NCI-H187 (cell line): ENCODE results near the gene RASA2.
"Not testable (repeated sequence)": the region's sequence is repeated elsewhere in the genome, so short reads cannot be mapped to it uniquely, and the experiment has no call there.

Source experiments
- DNase-seq, 2 experiments: peaks; one replicate each; lab custom pipeline; 2025; lab: John Stamatoyannopoulos, UW

Gene RASA2

DNA sequence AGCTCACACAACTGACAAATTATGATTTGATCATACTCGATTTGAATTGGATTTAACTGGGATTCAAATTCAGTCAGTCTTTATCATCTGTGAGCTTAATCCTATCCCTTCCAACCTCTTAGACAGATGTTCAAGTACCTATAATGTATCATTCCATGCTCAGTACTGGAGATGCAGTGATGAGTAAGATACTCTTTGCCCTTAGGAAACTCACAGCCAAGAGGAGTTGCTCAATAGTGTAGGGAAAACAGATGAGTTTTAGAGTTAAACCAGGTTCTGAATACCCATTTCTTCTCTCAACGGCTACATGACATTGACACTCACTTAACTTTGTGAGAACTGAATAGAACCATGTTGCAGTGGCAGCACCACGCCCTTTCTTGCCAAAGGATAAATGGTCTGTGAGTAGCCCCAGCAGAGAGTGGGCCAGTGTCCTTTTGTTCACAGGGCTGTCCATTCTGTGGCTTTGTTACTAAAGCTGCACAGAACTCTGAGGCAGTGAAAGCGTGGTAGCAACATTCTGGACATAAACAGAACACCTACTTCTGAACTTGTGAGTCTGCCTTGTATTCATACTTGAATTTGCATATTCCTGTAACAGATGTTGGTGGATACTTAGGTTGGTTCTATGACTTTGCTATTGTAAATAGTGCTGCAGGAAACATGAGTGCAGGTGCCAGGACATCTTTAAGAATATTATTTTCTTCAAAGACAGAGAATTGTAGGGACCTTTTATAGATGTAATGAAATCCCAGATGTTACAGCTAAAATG is 91.6 kb downstream of the RASA2 start:
- DNase-seq, result no peak

DNA sequence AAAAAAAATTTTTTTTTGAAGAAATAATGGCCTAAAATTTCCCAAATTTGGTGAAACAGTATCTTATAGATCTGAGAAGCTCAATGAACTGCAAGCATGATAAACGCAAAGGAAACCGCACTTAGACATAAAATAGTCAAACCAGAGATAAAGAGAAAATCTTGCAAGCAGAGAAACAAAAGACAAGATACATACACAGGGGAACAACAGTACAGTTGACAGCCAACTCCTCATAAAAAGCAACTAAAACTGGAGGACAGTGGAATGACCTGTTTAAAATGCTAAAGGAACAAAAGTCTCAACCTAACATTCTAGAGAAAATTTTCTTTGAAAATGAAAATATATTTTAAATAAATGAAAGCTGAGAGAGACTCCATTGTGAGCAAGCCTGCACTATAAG is 107.5 kb downstream of the RASA2 start:
- DNase-seq, result no peak

DNA sequence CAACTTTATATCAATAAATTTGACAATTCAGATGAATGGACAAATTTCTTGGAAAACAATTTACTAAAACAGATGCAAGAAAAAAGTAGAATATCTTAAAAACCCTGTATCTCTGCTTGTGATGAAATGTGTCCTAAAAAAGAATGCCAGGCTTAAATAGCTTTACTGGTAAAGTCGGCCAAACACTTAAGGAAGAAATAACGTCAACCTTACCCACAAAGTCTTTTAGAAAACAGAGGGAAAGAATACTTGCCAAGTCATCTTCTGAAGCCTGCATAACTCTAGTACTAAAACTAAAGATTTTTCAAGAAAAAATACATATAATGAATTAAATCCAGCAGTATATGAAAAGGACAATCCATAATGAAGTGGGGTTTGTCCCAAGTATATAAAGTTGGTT is 111.1 kb downstream of the RASA2 start:
- DNase-seq, result no peak

GRCh38 chr3:141600331-141600730 is 113.5 kb downstream of the RASA2 start:
- DNase-seq, result no peak

DNA sequence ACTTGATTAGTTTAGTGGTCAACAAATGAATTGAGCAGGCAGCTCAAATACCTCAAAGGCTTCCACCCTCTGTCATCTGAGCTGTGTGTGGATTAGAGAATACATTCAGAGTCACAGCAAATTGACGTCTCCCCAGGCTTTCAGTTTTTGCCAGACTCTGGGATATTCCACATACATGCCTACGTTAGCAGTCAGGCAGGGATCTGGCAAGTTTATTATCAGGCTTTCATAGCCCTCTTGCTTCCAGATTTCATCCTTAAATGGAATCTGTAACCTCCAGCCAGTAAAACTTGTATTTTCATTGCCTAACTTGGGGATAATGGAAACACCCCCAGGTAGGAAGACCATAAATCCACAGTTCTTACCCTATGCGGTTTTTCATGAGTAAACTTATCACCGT is 115.9 kb downstream of the RASA2 start:
- DNase-seq, result no peak

DNA sequence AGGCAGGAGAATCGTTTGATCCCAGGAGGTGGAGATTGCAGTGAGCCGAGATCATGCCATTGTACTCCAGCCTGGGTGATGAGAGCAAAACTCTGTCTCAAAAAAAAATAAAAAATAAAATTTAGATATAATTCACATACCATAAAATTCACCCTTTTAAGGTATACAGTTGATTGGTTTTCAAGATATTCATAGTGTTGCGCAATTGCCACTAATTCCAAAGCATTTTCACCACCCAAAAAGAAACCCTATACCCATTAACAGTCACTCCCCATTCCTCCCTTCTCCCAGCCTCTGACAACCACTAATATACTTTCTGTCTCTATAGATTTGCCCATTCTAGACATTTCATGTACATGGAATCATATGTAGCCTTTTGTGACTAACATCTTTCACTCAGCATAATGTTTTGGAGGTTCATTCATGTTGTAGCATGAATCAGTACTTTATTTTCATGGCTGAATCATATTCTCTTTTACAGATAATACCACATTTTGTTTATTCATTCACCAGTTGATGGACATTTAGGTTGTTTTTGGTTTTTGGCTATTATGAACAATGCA is 116.7 kb downstream of the RASA2 start:
- no peak for DNase-seq

DNA sequence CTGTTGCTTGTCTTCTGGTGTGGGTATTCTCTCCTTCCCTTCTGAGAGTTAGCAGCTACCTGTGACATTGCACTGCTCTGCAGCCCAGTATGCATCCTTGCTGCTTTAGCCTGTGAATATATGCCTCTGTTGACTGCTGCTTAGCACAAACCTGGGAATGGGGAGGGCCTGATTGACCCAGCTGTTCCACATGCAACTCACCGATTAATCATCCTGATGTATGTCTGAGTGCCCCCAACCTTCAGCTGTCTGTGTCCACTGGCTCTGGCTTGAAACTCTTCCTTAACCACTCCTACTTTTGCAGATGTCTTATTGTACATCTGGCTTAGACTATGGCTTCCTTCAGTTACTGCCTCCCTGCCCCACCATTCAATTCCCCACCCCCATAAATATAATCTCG is 119.1 kb downstream of the RASA2 start:
- DNase-seq, result no peak

DNA sequence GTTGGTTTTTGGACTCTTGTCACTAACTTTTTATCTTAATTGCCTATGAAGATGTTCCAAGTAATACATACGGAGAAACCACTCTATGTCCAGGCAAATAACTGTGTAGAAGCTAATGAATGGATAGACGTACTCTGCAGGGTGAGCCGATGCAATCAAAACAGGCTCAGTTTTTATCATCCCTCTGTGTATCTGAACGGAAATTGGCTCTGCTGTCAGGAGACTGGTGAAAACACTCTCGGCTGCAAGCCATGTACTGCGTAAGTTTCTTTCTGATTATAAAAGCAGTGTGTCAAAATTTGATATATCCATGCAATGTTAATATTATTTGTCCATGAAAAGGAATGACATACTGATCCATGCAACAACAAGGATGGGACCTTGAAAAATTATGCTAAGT is 121.6 kb downstream of the RASA2 start:
- DNase-seq, result no peak

GRCh38 chr3:141610939-141611338 is 124.1 kb downstream of the RASA2 start:
- no peak for DNase-seq

GRCh38 chr3:141618103-141618910 is 131.5 kb downstream of the RASA2 start:
- no peak for DNase-seq

GRCh38 chr3:141618938-141619337 is 132.1 kb downstream of the RASA2 start:
- DNase-seq, result no peak

GRCh38 chr3:141619450-141619849 is 132.6 kb downstream of the RASA2 start:
- DNase-seq, result no peak

DNA sequence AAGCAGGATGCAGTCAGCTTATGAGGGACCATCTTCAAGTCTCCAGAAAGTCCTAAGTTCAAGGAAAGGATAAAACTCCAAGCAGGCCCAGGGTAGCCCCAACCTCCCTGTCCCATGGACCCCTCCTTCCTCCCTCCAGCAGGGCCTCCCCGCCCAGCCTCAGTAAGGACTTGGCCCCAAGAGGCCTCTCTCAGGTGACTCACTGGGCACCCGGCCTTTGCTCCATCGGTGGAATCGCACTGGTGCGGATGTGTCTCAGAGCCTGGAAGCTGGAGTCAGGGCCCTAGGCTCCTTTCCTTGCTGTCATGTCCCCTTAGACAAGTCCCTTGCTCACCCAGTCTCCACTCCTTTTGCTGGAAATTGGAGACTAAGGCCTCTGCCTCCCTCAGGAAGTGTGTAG is 136.9 kb downstream of the RASA2 start:
- DNase-seq, result no peak

DNA sequence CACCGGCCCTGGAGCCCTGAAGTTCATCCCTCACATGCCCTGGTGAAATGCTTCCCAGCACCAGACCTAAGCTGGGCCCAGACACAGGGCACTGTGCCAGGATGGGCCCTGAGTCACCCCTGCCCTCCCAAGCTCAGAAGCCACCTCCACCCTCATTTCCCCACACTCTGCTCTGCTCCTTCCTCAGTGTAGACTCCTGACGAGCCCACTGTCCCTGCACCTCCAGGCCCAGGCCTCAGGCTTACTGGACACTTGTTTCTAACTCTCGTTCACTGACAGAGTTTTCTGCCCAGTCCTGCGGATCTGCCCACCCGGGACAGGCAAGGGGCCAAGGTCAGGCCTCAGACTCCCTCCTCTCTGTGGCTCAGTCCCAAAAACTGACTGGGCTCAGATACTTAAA is 138.7 kb downstream of the RASA2 start:
- DNase-seq, result no peak

- not testable (repeated sequence) for DNase-seq
These were observed 141.5 kb downstream of the RASA2 start for GRCh38 chr3:141628334-141628733.

GRCh38 chr3:141628868-141629441 is 142.1 kb downstream of the RASA2 start:
- DNase-seq, result not testable (repeated sequence)

DNA sequence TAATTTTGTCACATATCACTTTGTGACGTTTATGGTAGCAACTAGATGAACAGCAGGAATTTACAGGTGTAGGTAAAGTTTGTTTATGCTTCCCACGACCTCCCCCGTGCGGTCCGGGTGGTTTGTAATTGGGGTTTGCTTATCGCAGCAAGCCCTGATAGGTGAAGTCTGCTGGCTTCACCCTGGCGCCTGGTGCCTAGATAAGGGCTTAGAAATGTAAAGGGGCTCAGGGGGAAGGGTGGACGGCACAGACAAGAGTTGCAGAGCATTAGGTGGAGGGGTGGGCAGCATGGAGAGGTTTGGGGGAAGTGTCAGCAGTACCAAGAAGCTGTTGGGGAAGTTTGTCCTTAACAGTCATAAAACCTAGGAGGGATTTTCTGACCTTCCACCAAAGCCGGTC is 143.1 kb downstream of the RASA2 start:
- DNase-seq, result no peak

DNA sequence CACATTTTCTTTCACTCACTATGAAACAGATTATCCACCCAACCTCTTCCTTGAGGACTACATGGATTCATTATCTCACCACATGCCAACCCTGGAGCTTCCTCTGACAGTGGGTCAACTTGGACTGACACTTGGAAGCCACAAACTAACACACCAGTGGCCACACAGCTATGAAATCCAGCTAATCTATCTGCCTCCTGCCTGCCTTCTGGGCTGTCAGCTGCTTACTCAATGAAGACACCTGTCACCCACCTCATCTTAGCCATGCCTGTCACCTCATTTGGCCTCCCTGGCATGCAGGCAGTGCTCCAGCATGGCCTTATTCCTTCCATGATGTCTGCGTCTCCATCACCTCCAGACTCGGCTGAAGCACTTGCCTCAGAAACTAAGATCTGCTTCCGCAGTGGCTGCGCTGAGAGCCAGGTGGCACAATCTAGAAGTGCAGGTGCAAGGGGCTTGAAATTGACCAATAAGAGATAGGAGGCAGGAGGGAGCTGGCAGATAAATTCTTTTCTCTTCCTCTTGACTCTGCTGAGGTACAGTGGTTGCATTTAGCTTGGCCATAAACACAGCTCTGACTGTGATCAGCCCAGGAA is 146.1 kb downstream of the RASA2 start:
- no peak for DNase-seq

DNA sequence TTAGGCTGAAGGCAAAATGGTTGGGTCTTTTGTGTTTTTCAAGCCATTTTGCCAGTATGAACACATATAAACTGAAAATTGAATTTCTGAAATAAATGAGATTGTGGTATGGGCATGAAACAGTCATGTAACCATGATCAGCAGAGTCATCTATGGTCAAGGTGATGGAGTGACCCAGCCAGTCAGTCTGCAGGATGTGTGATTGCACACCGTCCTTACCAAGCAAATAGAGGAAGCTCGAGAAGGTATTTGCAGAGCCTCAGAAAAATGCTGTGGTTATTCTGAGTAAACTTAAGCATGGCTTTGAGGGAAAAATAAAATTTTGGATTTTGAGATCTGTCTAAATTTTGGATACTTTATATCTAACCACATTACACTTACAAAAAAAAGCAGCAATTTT is 155.4 kb downstream of the RASA2 start:
- no peak for DNase-seq

GRCh38 chr3:141643391-141643790 is 156.6 kb downstream of the RASA2 start:
- no peak for DNase-seq

DNA sequence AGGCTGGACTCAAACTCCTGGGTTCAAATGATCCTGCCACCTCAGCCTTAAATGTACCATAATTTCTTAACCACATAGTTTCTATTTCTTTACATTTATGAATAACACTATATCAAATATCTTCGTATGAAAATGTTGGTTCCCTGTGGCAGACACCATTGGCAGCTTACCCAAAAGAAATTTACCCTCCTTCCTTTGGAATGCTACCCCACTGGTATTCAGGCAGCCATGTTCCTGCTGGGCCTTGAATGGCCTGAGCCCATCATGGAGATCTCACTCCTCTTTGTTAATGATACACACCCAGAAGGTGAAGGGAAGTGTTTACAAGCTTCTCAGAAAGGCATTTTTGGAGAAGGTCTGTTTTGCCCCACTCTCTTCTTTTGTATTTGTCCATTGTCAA is 157.0 kb downstream of the RASA2 start:
- no peak for DNase-seq

DNA sequence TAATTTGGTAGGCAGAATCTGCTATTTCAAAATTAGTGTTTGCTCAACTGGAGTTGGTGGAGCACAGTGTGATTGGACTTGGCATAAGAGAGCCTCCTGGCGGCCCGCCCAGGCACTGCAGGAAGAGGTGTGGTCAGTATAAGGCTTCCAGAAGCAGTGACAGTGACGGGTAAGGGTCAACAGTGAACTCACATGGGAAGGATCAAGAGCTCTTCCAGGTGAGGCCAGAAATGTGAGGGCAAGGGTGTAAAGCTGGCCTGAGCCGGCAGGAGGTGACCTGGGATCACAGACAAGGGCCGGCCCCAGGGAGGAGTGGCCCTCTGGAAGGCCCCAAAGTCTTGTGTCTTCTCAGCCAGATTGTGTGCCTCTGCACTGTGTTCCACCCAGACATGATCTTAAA is 158.1 kb downstream of the RASA2 start:
- DNase-seq, result no peak
